Stimulated activated CD8-positive, alpha-beta memory T cell treated with anti-CD3 and anti-CD28 coated beads, Interleukin-12 subunit alpha, Interleukin-12 subunit beta, amount 100 ng/mL, for 24 hours (primary cell): ENCODE measurements around the gene TRAP1.
"Not testable (repeated sequence)": the region's sequence is repeated elsewhere in the genome, so short reads cannot be mapped to it uniquely, and the experiment has no call there.

Source experiments
- DNase-seq: peaks from one replicate; pipeline ENCODE4 v3.0.0-alpha.2; 2020; ENCODE audit errors: extremely low read depth

Gene TRAP1

DNA sequence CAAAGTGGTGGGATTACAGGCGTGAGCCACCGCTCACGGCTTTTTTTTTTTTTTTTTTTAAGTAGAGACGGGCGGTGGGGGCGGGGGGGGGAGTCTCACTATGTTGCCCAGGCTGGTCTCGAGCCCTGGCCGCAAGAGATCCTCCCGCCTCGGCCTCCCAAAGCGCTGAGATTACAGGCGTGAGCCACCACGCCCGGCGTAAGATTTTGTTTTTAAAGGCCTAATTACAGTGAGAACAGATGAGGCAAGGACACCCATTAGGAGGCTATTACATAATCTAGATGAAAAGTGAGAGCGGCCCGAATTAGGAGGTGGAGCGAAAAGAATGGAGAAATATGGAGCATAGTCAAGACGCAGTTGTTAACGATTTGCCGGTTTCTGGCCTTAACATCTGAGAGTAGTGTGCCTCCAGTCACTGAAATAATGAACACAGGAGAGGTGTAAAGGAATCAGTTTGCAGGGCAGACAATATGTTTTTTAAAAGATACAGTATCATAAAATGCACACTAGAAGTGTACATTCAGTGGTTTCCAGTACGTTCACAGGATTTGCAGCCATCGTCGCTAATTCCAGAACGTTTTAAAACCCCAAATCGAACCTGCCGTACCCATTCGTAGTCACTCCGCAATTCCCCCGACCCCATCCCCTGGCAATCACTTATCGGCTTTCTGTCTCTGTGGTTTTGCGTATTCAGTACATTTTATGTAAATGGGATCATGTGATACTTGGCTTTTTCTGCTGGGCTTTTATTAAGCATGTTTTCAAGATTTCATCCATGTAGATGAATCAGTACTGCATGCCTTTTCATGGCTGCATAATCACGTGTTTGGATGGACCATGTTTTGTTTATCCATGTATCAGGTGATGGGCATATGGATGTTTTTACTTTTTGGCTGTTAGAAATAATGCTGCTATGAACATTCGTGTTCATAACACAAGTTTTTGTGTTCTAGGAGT, 104.5 kb downstream of the TRAP1 start:
- DNase-seq: no peak

DNA sequence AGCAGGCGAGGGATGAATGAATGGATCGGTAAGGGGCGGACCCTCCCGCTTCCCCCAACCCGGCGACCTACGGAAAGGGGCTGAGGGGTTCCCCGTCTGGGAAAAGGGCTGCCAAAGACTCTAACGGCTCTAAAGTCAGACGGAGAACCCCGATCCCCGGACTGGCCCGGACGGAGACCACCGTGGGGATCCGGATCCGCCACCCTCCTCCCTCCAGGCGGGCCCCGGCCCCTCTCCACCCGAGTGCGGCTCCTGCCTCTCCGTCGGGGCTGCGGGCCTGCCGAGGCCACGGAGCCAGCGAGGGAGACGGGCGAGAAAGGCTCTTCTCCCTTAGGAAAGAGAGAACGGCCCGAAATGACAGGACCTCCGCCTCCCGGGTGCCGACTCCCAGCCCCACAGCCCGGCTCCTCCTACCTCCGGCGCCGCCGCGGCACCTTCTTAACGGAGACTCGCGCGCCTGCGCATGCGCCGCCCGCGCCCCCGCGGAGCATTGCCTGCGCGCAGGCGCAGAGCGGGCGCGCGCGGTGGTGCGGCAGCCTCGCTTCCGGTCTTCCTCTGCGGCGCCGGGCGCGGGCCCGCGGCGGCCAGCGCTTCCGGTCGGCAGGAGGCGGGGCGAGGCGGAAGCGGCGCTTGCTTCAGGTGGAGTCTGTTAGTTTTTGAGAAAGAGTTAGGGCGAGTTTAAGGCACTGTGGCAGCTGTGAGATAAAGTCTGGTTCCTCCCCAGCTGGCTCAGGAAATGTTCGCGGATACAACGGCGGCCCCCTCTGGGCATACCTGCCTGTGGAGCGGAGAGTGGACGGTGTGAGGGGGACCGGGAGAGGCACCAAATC, 106.0 kb downstream of the TRAP1 start, which contains the start of gene SLX4:
SLX4 (minus strand) TSS at position 461 of the 830 bp plus-strand sequence. CDS start 2,642 bp downstream, outside the sequence.
- peak; percentile 74 for DNase-seq

DNA sequence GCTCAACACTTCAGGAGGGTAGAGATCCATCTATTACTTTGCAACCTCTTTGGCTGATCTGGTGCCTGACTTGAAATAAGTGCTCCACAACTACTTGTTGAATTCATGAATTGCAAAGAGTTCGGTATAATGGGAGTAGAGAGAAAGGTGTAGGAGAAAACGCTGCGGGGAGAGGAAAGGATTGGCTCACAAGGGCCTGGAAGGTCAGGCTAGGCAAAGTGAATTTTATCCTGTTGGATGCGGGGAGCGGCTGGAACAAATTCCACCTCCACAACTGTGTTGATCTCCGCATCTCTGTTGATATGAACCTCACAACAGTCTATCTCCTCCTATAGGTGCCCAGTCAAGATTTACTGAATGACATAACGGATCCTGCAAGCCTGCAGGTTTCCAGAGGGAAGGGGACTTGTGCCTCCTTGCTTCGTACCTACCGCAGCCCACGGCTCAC, 106.6 kb downstream of the TRAP1 start:
- no peak for DNase-seq

DNA sequence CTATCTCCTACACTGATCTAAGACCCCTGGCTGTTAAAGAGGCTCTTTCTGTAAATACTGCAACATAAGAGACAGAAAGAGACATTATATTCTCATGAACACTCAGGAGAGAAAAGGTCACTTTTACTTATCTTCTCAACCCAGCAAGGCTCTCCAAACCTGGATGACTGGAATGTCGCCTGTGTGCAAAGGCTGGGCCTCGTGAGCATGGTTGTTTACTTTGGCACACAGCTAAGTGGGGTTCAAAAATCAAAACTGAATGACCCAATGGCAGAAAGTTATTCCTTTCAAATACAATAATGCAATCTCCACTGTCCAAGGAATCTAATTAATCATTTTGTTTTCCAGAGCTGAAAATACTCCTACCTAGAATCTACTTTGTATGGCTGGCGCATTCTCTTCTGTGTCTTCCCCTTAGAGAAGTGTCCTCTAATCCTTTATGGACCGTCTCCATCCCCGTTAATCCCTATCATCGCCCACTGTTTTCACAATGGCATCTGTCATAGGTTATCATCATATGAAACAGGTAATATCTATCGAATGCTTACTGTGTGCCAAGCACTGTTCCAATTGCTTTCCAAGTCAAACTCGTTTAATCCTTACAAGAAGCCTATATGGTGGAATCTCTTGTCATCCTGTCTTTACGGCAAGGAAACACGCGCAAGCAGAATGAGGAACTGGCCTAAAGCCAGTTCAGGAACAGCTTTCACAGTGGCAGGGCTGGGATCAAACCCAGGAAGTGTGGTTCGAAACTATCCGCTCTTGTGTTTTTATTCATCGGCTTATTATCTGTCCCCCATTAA, 107.2 kb downstream of the TRAP1 start:
- DNase-seq: no peak

DNA sequence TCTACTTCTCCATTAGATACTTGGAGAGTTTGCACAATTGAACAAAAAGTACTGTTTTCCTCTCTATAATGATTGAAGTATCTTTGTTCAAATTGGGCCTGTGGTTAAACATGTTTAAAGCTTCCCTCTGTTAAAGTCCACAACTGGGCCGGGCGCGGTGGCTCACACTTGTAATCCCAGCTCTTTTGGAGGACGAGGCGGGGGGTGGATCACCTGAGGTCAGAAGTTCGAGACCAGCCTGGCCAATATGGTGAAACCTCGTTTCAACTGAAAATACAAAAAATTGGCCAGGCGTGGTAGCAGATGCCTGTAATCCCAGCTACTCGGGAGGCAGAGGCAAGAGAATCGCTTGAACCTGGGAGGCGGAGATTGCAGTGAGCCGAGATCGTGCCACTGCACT, 108.3 kb downstream of the TRAP1 start:
- not testable (repeated sequence) for DNase-seq

DNA sequence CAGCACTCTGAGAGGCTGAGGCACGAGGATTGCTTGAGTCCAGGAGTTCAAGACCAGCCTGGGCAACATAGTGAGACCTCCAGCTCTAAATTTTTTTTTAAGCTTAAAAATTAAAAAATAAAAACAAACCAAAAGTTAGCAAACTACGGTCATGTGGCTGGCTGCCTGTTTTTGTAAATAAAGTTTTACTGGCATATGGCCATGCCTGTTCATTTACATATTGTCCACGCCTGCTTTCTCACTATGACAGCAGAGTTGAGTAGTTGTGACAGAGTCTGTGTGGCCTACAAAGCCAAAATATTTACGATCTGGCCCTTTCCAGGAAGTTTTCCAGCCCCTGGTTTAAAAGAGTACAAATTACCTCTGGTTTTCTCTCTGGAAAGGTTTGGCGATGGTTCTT, 109.3 kb downstream of the TRAP1 start:
- no peak for DNase-seq
